Fibroblast of upper back skin (primary cell): ENCODE measurements around the gene WWP2.
"Not testable (repeated sequence)": the region's sequence is repeated elsewhere in the genome, so short reads cannot be mapped to it uniquely, and the experiment has no call there.

ENCODE experiments used
- DNase-seq: peaks from one replicate; pipeline ENCODE4 v3.0.0-alpha.2; 2013

The WWP2 gene

GRCh38 chr16:69833357-69834282 lies 71.5 kb downstream of the WWP2 start:
- DNase-seq = no peak

GRCh38 chr16:69834807-69835466 lies 72.8 kb downstream of the WWP2 start:
- DNase-seq = no peak

- no peak for DNase-seq
Observed at GRCh38 chr16:69836257-69836656, 74.1 kb downstream of the WWP2 start.

- DNase-seq = no peak
Observed at GRCh38 chr16:69837380-69837779, 75.2 kb downstream of the WWP2 start.

- DNase-seq = no peak
Observed at GRCh38 chr16:69838489-69838888, 76.4 kb downstream of the WWP2 start.

GRCh38 chr16:69839240-69839688 lies 77.1 kb downstream of the WWP2 start:
- no peak for DNase-seq

GRCh38 chr16:69839798-69840409 lies 77.8 kb downstream of the WWP2 start:
- DNase-seq = no peak

- no peak for DNase-seq
Observed at GRCh38 chr16:69840975-69841374, 78.8 kb downstream of the WWP2 start.

GRCh38 chr16:69844441-69844840 lies 82.3 kb downstream of the WWP2 start:
- DNase-seq = no peak

GRCh38 chr16:69845181-69845580 lies 83.0 kb downstream of the WWP2 start:
- no peak for DNase-seq

- DNase-seq = no peak
Observed at GRCh38 chr16:69847643-69848042, 85.5 kb downstream of the WWP2 start.

- peak; percentile 89 for DNase-seq
Observed at GRCh38 chr16:69848637-69849545, 86.8 kb downstream of the WWP2 start.

- no peak for DNase-seq
Observed at GRCh38 chr16:69851491-69852240, 89.5 kb downstream of the WWP2 start.

- no peak for DNase-seq
Observed at GRCh38 chr16:69852815-69853214, 90.7 kb downstream of the WWP2 start.

- DNase-seq = no peak
Observed at GRCh38 chr16:69853481-69853880, 91.3 kb downstream of the WWP2 start.

- DNase-seq = not testable (repeated sequence)
Observed at GRCh38 chr16:69854776-69855175, 92.6 kb downstream of the WWP2 start.

GRCh38 chr16:69855592-69855991 lies 93.5 kb downstream of the WWP2 start:
- no peak for DNase-seq

GRCh38 chr16:69858191-69859104 lies 96.3 kb downstream of the WWP2 start:
- no peak for DNase-seq

GRCh38 chr16:69859105-69859989 lies 97.2 kb downstream of the WWP2 start:
- no peak for DNase-seq
